GM21717 (cell line): ENCODE data around the gene C1QTNF2.

Experiments used
- ATAC-seq: cut with Tn5 transposase; IDR thresholded peaks from one replicate; pipeline ENCODE4 v1.9.1; 2021; ENCODE audit warnings: mild to moderate bottlenecking, moderate library complexity; ENCODE audit not compliant: unreplicated experiment

Gene C1QTNF2

DNA sequence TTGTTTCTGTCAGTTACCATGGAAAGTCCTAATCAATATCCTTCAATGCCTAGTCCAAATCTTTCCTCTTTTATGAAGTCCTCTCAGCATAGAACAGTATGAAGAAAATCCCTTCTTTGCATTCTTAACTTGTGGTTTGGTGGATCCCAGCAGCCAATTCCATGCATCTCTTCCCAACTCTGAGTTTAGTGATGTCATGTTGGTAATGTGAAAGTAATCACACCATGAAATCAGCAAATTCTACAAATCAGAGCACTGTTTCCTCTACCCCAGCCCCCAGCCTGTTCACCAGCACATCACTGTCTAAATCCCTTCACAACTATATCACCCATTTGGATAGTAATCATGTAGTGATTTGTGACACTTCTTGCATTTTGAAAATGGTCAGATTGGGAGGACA is 4.7 kb upstream of the C1QTNF2 start:
- no peak for ATAC-seq

DNA sequence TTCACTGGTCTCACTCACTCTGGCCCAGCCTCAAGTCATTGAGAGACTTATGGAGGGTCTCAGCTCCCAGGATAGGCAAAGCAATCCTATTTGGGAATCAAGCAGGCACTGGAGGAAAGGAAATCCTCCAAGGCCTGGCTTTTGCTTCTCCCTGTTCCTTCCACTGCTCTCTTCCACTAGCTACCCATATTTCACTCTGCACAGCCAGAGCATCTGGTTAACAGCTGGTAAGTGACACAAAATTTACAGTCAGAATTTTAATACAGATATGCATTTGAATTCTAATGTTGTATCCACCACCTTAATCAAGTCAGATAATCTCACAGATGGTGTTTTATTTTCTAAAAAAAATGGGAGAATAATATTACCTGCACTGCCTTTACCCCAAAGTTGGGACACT is 868 bp upstream of the C1QTNF2 start:
- no peak for ATAC-seq

DNA sequence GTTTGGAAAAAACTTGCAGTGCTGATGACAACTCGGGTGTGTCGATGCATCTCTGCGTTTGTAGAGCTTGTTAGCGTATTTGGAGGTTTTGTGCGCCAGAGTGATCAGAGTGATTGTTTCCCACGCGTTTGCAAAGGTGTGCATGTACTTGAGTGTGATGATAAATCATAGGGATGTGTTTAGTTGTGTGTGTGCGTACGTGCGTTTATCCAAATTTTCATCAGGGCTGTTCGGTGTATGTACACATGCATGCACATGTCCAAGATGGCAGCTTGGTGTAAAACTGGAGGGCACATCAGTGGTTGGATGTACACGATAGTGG is 248 bp upstream of the C1QTNF2 start:
- no peak for ATAC-seq

DNA sequence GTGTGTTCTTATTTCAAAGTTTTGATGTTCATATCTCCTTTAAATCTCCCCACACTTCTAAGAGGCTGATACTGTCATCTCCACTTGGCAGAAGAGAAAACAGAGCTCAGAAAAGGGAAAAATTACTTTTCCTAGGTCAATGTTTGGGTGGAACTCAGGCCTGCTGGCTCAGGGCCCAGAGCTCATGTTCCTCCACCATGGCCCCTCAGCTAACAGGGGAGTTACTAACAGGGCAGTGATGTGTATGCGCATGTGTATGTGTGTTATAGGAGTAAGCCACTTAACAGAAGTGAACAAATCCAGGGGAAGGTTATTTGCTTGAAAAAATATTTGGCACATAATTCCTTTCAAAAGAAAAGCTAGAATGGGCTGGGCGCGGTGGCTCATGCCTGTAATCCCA is 2.5 kb downstream of the C1QTNF2 start:
- no peak for ATAC-seq

DNA sequence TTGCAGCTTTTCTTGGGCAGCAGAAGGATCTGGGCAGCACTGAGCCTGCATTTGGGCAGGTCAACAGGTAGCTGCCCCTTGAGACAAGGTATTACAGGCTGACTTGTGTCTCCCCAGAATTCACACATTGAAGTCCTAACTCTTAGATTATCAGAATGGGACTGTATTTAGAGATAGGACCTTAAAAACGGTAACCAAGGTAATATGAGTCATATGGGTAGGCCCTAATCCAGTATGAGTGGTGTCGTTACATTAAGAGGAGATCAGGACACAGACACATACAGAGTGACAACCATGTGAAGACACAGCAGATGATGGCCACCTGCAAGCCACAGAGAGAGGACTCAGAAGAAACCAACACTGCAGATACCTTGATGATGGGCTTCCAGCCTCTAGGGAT is 3.2 kb downstream of the C1QTNF2 start:
- no peak for ATAC-seq

DNA sequence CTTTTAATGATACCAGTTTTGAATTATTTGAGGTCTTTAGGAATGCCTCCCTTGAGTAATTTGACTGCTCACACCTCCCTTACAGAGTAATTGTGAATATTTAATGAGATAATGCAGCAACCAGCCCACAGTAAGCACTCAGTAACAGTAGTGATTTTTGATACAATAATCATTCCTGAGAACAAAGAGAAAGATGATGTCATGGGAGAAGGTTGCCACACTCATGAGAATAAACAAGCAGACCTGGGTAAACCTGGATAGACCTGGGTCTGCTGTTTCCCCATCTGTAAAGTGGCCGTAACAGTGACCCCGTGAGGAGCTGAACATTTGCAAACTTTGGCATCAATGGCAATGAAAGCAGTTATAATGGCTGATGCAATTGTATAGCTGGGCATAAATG is 4.2 kb downstream of the C1QTNF2 start:
- ATAC-seq = no peak

DNA sequence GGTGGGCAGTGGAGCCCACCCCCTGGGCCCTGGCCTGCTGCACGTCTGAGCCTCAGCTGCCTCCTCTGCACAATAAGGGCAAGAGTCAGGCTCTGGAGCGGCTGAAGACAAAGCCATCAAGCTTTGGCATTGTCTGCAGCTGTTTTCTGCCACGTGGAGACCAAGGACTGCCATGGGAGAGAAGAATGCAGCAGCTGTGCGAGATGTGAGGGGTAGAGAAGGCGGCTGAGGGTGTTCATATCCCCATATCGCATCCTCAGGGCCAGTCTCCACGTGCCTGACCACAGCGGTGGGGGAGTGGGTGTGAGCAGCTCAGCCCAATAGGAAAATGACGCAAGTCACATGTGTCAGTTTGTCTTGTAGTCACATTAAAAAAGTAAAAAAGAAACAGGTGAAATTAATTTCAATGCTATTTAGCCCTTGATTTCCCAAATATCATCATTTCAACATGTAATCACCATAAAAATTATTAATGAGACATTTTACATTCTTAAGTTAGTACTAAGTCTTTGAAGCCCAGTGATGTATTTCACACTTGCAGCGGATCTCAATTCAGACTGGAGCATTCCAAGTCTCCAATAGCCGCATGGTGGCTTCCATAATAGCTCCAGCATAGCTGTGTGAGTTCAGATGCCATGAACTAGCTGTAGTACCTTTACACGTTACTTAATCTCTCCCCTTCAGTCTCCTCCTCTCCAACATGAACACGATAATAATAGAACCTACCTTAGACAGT is 6.6 kb downstream of the C1QTNF2 start:
- no peak for ATAC-seq

DNA sequence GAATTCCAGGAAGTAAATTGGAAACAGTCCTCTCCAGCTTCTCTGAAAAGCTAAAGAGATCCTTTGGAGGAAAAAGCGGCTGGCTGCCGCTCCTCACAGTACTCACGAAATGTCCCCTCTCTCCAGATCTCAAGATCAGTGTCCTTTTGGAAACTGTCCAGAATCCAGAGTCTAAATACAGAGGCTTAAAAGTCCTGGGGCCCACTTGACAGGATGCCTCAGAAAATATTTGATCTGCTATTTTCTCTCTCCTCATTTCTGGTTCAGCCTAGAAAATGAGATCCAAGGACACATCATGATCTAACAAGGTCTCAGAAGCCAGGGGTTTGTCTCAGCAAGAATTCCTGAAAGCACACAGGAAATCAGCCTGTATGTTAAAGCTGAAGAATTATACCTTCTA is 7.2 kb downstream of the C1QTNF2 start:
- no peak for ATAC-seq

DNA sequence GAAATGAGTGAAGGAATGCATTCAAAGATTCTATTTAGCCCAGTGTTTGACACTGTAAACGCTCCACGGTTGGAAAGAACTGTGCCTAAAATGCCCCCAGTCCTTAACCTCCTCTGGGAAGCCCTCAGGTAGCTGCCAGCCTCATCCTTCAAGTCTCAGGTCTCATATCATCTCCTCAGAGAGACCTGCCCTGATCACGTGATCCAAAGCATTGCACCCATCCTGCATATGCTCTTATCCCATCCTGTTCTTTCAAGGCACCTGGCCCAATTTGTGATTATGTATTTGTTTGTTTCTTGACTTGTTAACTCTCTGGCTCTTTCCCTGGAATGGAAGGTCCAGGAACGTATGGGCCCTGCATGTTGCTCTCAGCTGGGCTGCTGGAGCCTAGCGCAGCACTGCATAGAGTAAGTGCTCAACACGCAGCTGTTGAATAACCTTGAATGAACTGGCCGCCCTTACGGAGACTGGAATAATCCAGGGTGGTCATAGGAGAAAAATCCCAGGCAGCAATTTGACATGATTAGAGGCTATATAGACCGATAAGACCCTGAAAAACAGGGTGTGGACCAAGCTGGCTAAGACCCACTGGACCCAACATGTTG is 8.7 kb downstream of the C1QTNF2 start:
- no peak for ATAC-seq

DNA sequence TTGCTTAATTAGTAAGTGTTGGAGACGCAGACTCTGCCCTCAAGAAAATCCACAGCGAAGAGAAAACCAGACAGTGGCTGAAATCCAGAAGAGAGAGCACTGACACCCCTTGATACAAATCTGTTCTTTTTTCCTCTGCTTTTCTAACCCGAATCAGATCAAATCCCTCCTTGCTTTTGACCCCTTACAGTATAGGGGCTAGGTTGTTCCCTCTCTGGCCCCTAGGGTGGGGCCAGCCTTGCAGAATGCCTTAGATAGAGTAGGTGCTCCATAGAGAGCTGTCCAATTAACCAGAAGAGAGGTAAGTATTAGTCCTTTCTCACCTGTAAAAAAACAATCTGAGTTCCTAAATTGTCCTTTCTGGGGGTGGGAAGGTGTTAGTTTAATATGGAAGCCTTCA is 10.1 kb downstream of the C1QTNF2 start:
- ATAC-seq = no peak

DNA sequence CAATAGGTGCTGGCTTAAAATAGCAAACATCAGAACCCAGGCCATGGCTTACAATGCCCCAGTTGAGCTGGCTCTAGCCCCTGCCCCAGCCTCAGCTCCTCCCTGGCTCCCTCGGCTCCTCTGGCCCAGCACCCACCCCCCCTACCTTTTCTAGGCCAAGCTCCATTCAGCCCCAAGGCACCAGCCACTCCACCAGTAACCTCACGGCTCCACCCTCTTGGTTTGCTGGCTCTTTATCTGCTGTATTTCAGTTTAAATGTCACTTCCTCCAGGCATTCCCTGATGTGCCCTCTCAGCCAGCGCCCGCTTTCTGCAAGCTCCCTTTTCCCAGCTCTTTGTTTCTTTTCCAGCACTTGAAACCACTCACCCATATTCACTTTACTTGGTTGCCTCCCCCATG is 10.6 kb downstream of the C1QTNF2 start:
- no peak for ATAC-seq

DNA sequence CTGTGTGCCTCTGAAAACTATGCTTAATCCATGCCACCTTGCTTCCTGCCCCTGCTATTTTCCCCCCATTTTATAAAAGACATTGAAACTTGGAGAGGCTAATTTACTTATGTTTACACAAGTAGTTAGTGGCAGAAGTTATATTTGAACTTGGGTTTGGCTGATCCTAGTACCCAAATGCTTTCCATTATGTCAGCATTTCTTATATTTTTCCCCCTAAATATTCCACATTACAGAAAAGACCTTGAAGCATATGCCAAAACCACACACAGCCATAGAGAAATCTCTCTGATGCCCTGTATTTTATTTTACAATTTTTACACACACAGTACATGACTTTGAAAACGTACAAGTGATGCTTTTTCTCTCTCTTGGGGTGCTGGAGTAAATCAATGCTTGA is 11.2 kb downstream of the C1QTNF2 start:
- no peak for ATAC-seq

DNA sequence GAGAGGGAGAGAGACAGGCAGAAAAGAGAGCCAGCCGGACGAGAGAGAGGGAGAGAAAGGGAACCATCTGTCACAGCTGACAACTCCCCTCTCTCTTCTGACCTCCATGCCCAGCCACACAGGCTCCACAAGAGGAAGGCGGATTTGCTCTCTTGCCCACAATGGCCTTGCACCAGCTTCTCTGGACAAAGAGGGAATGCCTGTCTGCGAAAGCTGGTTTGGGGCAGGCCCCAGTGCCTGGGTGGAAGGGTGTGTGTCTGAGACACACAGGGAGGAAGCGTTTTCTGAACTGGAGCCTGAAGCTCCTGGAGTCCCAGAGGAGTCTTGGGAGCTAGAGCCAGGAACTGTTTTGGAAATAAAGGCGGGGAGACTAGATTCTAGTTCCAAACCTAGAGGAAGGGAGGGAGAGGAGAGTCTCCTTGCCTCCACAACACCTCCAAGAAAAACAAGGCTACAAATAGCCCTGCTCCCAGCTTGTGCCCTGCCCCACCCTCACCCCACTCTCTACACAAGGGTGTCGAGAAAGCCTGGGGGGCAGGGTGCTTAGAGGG is 12.5 kb downstream of the C1QTNF2 start:
- no peak for ATAC-seq

DNA sequence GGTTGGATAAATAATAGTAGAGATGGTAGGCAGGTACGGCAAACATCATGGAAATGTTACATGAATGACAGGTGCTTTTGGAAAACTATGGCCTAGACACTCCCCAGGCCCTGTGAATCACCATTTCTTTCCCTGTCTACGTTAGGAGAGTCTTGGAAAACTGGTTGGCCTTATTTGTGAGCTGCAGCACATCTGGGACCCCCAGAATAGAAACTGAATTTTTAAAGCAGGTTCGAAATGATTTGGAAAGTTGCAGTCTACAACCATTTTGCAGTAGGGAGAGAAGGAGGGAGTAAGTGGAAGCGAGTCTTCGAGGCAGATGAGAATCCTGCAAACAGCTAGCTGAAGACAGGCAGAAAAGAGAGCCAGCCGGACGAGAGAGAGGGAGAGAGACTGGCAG is 13.0 kb downstream of the C1QTNF2 start:
- ATAC-seq = no peak

DNA sequence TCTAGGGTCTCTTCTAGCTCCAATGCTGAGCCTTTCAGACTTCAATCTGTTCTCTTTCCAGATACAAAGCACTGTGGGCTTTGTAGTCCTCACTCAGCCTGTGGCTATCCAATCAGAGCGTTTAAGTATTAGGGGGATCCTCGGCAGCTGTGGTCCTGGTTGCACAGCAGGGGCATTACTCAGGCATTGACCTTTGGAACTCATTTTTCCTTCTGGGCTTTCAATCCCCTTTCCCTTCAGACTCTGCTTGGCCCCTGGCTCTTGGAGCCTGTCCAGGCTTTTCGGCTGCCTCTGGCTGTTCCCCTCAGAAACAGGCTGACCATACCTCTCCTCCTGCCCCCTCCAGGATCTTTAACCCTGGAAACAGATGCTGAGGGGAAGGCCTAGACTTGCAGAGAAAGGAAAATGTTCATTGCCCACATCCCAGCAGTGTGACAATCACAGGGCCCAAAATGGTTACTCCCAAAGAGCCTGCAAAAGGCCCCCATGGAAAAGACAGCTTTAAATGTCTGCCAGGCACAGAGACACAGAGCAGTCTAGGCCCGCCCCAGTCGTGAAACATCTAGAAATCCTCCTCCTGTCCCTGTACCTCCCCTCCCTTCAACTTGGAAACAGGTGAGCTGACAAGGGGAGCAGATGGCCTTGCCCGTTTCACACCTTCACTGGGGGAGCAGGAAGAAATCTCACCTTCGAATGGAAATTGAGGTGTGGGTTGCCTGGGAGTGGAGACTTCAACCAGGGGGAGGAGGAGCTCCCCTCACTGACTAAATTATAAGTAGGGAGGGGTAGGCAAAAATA is 13.7 kb downstream of the C1QTNF2 start:
- no peak for ATAC-seq

DNA sequence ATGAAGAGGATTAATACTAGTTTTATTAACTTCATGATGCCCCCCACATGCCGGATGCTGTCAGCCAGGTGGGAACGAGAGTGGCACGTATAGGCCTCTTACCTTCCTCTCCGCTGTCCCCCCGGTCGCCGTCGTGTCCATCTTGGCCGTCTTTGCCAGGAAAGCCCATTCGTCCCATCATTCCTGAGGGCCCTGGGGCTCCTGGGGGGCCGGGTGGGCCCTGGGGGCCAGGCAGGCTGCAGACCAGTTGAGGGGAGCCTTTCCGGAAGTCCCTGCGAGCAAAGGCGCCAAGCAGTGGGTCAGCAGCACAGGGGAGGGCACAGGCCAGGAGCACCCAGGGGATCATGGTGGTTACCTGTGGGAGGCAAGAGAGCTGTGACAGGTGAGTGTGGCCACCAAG is 15.8 kb downstream of the C1QTNF2 start:
- ATAC-seq = no peak

DNA sequence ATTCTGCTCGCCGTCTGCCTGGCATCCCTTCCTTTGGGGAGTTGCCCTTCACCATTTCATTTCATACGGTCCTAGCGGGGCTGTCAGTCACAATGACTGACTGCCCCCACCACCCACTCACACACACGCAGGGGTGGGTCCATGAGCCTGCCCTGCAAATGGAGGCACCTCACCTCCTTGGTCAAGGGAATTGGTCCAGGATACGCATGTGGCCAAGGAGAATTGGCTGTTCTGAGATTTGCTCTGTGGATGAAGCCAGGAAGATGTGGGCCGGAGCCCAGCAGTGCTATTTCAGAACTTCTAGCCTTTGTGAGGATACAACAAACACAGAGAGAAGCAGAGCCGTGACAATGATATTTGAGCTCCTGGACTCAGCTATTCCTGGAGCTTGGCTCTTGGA is 17.0 kb downstream of the C1QTNF2 start:
- ATAC-seq = no peak

DNA sequence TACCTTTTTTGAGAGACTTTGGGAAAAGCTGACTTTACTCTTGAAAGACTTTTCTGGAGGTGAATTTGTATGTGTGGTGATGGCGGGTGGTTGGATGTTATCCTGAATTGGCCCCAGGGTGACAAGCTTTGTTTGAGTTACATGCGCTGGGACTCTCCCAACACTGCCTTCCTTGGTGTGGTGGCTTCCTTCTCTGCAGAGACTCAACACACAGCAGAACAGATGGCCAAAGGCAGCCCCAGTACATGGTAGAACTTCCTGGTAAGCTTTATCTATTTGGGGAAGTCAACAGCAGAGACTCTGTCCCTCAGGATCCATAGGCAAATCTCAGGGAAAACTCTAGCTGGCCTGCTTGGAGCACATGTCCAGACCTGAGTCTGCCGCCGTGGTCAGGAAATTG is 18.1 kb downstream of the C1QTNF2 start:
- no peak for ATAC-seq

DNA sequence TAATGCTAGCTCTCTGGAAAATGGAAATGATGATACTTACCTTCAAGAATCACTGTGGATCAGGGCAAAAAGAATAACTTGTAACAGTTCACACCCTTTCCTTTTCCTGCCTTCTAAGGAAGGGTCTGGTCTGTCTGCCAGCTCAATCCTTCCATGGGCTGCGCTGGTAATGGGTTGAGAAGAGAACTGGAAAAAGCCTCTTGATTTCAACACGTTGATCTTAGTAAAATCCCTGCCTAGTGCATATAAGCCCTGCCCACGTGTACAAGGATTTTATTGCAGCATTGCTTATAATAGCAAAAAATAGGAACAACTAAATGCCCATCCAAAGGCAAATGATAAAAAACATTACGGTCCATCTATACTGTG is 20.5 kb downstream of the C1QTNF2 start:
- no peak for ATAC-seq

DNA sequence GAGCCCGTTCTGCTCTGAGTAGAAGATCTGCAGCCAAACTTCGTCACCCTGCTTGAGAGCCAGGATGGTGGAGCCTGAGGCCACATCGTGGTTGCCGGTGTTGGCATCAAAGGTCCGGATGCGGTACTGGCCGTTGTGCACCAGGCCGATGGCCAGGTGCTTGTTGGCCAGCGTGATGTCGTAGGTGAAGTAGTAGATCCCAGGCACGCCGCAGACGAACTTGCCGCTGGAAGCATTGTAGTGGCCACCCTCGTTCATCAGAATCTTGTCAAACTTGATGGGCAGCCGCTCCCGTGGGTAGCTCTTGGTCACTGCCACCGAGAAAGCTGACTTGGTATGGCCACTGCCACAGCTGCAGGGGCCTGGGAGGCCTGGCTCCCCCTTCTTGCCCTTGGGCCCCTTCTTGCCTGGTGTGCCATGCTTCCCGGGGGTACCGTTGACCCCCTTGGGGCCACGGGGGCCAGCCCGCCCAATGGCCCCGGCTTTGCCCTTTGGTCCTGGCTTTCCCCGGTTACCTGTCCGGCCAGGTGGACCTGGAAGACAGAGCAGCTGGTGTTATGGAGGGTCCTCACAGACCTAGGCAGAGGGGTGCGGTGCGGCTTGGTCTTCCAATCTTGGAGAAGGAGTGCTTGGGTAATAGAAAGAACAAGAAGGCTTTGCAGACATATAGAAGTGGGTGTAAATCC is 21.0 kb downstream of the C1QTNF2 start:
- no peak for ATAC-seq

DNA sequence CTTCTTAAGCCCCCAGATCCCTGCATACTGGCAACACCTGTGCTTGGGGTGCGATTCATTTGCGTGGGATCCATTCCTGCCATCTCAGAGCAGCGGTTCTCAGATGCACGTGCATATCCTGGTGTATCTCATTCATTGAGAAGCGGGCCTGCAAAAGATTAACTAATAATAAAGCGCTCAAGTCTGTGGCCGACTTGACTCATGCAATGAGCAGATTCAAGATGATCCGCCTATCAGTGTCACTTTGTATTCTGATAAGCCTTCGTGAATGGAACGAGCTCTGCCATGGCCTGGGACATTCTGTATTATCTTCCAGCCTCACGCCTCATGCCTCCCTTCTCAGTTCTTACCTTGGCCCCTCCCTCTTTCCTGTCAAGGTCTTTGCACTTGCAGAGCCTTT is 22.3 kb downstream of the C1QTNF2 start:
- ATAC-seq = no peak

DNA sequence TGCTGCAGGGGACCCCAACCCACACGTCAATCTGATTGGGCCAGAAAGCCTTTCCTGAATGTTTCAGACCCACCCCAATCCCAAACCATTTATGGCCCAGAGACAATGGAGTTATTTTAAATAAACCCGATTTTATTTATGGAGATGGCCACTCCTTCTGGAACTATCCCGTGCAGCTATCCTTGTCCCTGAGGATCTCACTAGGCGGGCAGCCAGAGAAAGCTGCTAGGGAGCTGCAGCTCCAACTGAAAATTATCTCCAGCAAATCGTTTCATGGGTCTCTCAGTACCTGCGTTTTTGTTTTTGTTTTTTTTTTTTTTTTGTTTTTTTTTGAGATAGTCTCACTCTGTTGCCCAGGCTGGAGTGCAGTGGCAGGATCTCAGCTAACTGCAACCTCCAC is 23.0 kb downstream of the C1QTNF2 start:
- ATAC-seq = no peak
